Motor neuron (in vitro differentiated cells): ENCODE measurements around the gene SLC2A13. TPM values are rescaled to one million over a fixed set of nuclear protein-coding genes. Genes with fewer than 3 reads are reported as not detected.

Experiments
- ATAC-seq, 8 experiments: fragments of 200-7000 bp; cut with Tn5 transposase; replicated peaks in 6 of 8; 2 replicates each; pipeline ENCODE4 v1.8.0; 2021; ENCODE audit warnings: mild to moderate bottlenecking in 8 of 8, moderate library complexity in 8 of 8
- H3K27ac ChIP-seq, 2 donors: fragments of 250-450 bp; sonication (Bioruptor Pico); 2 replicates each; pipeline ENCODE4 v1.9.0; 2021; ENCODE audit warnings: antibody characterized with exemption in 2 of 2, mild to moderate bottlenecking in 2 of 2, moderate library complexity in 1 of 2
- H3K4me1 ChIP-seq, 2 donors: fragments of 250-450 bp; sonication (Bioruptor Pico); replicated peaks in 1 of 2; 2 replicates each; pipeline ENCODE4 v1.6.1; 2021; ENCODE audit warnings: antibody characterized with exemption in 2 of 2, mild to moderate bottlenecking in 2 of 2, moderate library complexity in 1 of 2
- H3K4me3 ChIP-seq, 5 donors: fragments of 250-450 bp; sonication (Bioruptor Pico); 2 replicates each; pipeline ENCODE4 v1.9.0; 2021; ENCODE audit warnings: antibody characterized with exemption in 5 of 5, mild to moderate bottlenecking in 5 of 5, moderate library complexity in 4 of 5
- WGBS, 10 experiments: fragments of 450-650 bp; shearing (Covaris generic); methylation state at CpG; one replicate each; pipeline ENCODE4 v1.0.0; 2022; 5-methylcytosine and 5-hydroxymethylcytosine counted together
- in situ Hi-C, 9 experiments: fragments of 400-800 bp; cut with MboI; loops; one replicate each; pipeline ENCODE4 v1.15.0; 2021; ENCODE audit warnings: low sequenced_read_pairs in 9 of 9, low pct_unique_long_range_greater_than_20kb in 2 of 9; ENCODE audit not compliant: unreplicated experiment in 9 of 9
- total RNA-seq, 8 experiments: library from RNA; unstranded; fragments of 300-600 nt; gene quantifications; 2 replicates each; pipeline versions ENCODE4 v1.2.3 to v1.2.4, GENCODE V29; 2022

SLC2A13 gene
- total RNA-seq, 8 experiments from 2014 or later: 4.0 to 26.7 (median 7.4) TPM

GRCh38 chr12:40099423-40099853, 6.4 kb downstream of the SLC2A13 start:
- WGBS, 10 experiments: 60 to 100% (median 83%) methylated on average over 1 to 3 of the region's 3 CpGs; no CpG with 5 or more reads in 1 of the 10 experiments
- Histone ChIP-seq H3K27ac (no peak overlapping the region), H3K4me1 (peaks cover 11 to 17% of the 10 kb centered on the region in 2 donors), H3K4me3 (no peak overlapping the region)
- peak in 1 of 8 experiments; percentile 68 for ATAC-seq
- in situ Hi-C loops: no loop called here

GRCh38 chr12:40098406-40099145, 7.3 kb downstream of the SLC2A13 start:
- H3K27ac ChIP-seq: no peak overlapping the region
- 80 to 100% (median 93%) methylated on average over 1 to 11 of the region's 11 CpGs; no CpG with 5 or more reads in 1 of the 10 experiments for WGBS, 10 experiments
- in situ Hi-C loops: no loop called here
- H3K4me3 ChIP-seq: no peak overlapping the region
- peaks cover 8 to 11% of the 10 kb centered on the region in 2 donors for H3K4me1 ChIP-seq
- ATAC-seq: no peak

- in situ Hi-C loops: no loop called here
- Histone ChIP-seq H3K4me3 (no peak overlapping the region), H3K27ac (no peak overlapping the region), H3K4me1 (no peaks in the 10 kb centered on the region)
- ATAC-seq: no peak
- 79 to 100% (median 90%) methylated on average over 2 to 4 of the region's 4 CpGs; no CpG with 5 or more reads in 1 of the 10 experiments for WGBS, 10 experiments
These were observed 12.4 kb downstream of the SLC2A13 start for GRCh38 chr12:40093512-40093911.

- ATAC-seq: no peak
- no peaks in the 10 kb centered on the region for H3K4me1 ChIP-seq
- in situ Hi-C loops: no loop called here
- H3K27ac ChIP-seq: no peak overlapping the region
- no peak overlapping the region for H3K4me3 ChIP-seq
- 75 to 100% (median 93%) methylated on average over 1 to 4 of the region's 4 CpGs for WGBS, 10 experiments
These were observed 19.4 kb downstream of the SLC2A13 start for GRCh38 chr12:40086471-40086870.

- WGBS, 10 experiments: 6 to 100% (median 83%) methylated on average over 1 to 2 of the region's 2 CpGs
- in situ Hi-C loops: no loop called here
- Histone ChIP-seq H3K4me3 (no peak overlapping the region), H3K4me1 (no peaks in the 10 kb centered on the region), H3K27ac (no peak overlapping the region)
- no peak for ATAC-seq
These were observed 27.6 kb downstream of the SLC2A13 start for GRCh38 chr12:40078266-40078665.

- no peak overlapping the region for H3K4me3 ChIP-seq
- H3K27ac ChIP-seq: no peak overlapping the region
- in situ Hi-C loops: no loop called here
- no peak for ATAC-seq
- H3K4me1 ChIP-seq: no peaks in the 10 kb centered on the region
These were observed 30.4 kb downstream of the SLC2A13 start for GRCh38 chr12:40075458-40075857.

- no peak overlapping the region for H3K4me3 ChIP-seq
- H3K4me1 ChIP-seq: peaks cover 2 to 5% of the 10 kb centered on the region in 2 donors
- ATAC-seq: no peak
- in situ Hi-C loops: no loop called here
- WGBS, 10 experiments: 66 to 100% (median 90%) methylated on average over 1 to 2 of the region's 2 CpGs
- no peak overlapping the region for H3K27ac ChIP-seq
These were observed 37.5 kb downstream of the SLC2A13 start for GRCh38 chr12:40068416-40068815.

- no peak for ATAC-seq
- WGBS, 10 experiments: 14 to 83% (median 48%) methylated on average over 1 of the region's 1 CpG; no CpG with 5 or more reads in 2 of the 10 experiments
- Histone ChIP-seq H3K27ac (no peak overlapping the region), H3K4me1 (peaks cover 7 to 10% of the 10 kb centered on the region in 2 donors), H3K4me3 (no peak overlapping the region)
- in situ Hi-C loops: no loop called here
These were observed 40.2 kb downstream of the SLC2A13 start for GRCh38 chr12:40065636-40066035.

GRCh38 chr12:40063414-40063813, 42.5 kb downstream of the SLC2A13 start:
- H3K4me1 ChIP-seq: peaks cover 7 to 10% of the 10 kb centered on the region in 2 donors
- no peak overlapping the region for H3K27ac ChIP-seq
- in situ Hi-C loops: no loop called here
- 0 to 41% (median 28%) methylated on average over 1 to 5 of the region's 5 CpGs for WGBS, 10 experiments
- no peak overlapping the region for H3K4me3 ChIP-seq
- ATAC-seq: peak in 7 of 8 experiments; percentile 49 to 91 (median 70)

- peak in 4 of 8 experiments; percentile 46 to 55 (median 51) for ATAC-seq
- no peak overlapping the region for H3K27ac ChIP-seq
- peaks cover 13 to 16% of the 10 kb centered on the region in 2 donors for H3K4me1 ChIP-seq
- in situ Hi-C loops: no loop called here
- WGBS, 10 experiments: 66 to 100% (median 85%) methylated on average over 1 to 3 of the region's 3 CpGs; no CpG with 5 or more reads in 2 of the 10 experiments
- H3K4me3 ChIP-seq: no peak overlapping the region
These were observed 47.1 kb downstream of the SLC2A13 start for GRCh38 chr12:40058721-40059190.

GRCh38 chr12:40056373-40056772, 49.5 kb downstream of the SLC2A13 start:
- H3K4me3 ChIP-seq: no peak overlapping the region
- 33 to 100% (median 70%) methylated on average over 1 of the region's 1 CpG; no CpG with 5 or more reads in 1 of the 10 experiments for WGBS, 10 experiments
- no peak overlapping the region for H3K27ac ChIP-seq
- peak in 3 of 8 experiments; percentile 17 to 64 (median 44) for ATAC-seq
- peaks cover 5 to 8% of the 10 kb centered on the region in 2 donors for H3K4me1 ChIP-seq
- in situ Hi-C loops: no loop called here

GRCh38 chr12:40055776-40056175, 50.1 kb downstream of the SLC2A13 start:
- in situ Hi-C loops: no loop called here
- no peak overlapping the region for H3K4me3 ChIP-seq
- ATAC-seq: no peak
- peaks cover 5 to 8% of the 10 kb centered on the region in 2 donors for H3K4me1 ChIP-seq
- no peak overlapping the region for H3K27ac ChIP-seq

GRCh38 chr12:40055228-40055579, 50.7 kb downstream of the SLC2A13 start:
- in situ Hi-C loops: no loop called here
- Histone ChIP-seq H3K4me3 (no peak overlapping the region), H3K27ac (no peak overlapping the region), H3K4me1 (peaks cover 5 to 8% of the 10 kb centered on the region in 2 donors)
- 47 to 100% (median 84%) methylated on average over 1 to 3 of the region's 3 CpGs for WGBS, 10 experiments
- ATAC-seq: peak in 1 of 8 experiments; percentile 32
